K562 (cell line): Measurements from ENCODE around the gene SDK1. TPM values are rescaled to one million over a fixed set of nuclear protein-coding genes. Genes with fewer than 3 reads are reported as not detected.

ENCODE experiments used
- ATAC-seq: fragments of 200-7000 bp; cut with Tn5 transposase; 3 replicates; pipeline ENCODE4 v1.9.1; 2020; ENCODE audit warnings: moderate library complexity
- BruUV-seq: library from RNA; stranded (reverse); fragments of 400-500 nt; replicated peaks from 2 replicates; lab custom pipeline; 2021; lab: Mats Ljungman, UMichigan
- CTCF ChIA-PET: fragments of 300-600 bp; formaldehyde crosslinking; extraction: SDS; loops from one replicate; lab custom pipeline; 2021; ENCODE audit warnings: low intra/inter-chr PET ratio; lab: Yijun Ruan, JAX
- POLR2A ChIA-PET: fragments of 300-600, 350-650 bp; sonication (Branson Sonifier 250); formaldehyde crosslinking; extraction: SDS; loops from one replicate; lab custom pipeline; 2021; ENCODE audit warnings: antibody characterized with exemption, inconsistent platforms; lab: Yijun Ruan, JAX
- DNase-seq, 4 experiments: peaks; one replicate each; pipeline versions ENCODE4 v3.0.0 to v3.0.0-alpha.2; 2011 to 2018; ENCODE audit warnings: low spot score in 3 of 4, mixed read lengths in 3 of 4; ENCODE audit errors: extremely low read depth in 1 of 4
- FAIRE-seq: peaks from 2 replicates; lab custom pipeline; 2011; peaks lifted over from hg19 to GRCh38; lab: Jason Lieb, UNC
- H2AFZ ChIP-seq: 2 replicates; pipeline ENCODE4 v1.6.0; 2011; ENCODE audit warnings: low read depth, low read length, control low read depth, inconsistent platforms
- H3K27ac ChIP-seq: fragments of 200-600 bp; 3 replicates; pipeline ENCODE4 v1.8.0; 2011; ENCODE audit warnings: low read depth, mild to moderate bottlenecking, control low read depth, inconsistent platforms, low read length, moderate library complexity, mixed read lengths; ENCODE audit errors: extremely low read depth
- H3K27me3 ChIP-seq, 2 experiments: fragments of 300-600 bp in 1 of 2; 2 replicates in 1 of 2; 3 replicates in 1 of 2; pipeline versions ENCODE4 v1.6.0 to v1.8.0; 2011; ENCODE audit warnings: inconsistent platforms in 2 of 2, low read length in 2 of 2, mild to moderate bottlenecking in 1 of 2, mixed read lengths in 1 of 2, moderate library complexity in 1 of 2; ENCODE audit not compliant: control insufficient read depth in 2 of 2, insufficient read depth in 2 of 2
- H3K36me3 ChIP-seq: fragments of 300-600 bp; 3 replicates; pipeline ENCODE4 v1.8.0; 2011; ENCODE audit warnings: mild to moderate bottlenecking, low read length, inconsistent platforms; ENCODE audit not compliant: control insufficient read depth, insufficient read depth
- H3K4me1 ChIP-seq, 2 experiments: fragments of 200-600 bp in 1 of 2; replicated peaks in 1 of 2; 2 replicates in 1 of 2; 3 replicates in 1 of 2; pipeline versions ENCODE4 v1.5.1 to v1.8.0; 2011; ENCODE audit warnings: inconsistent platforms in 2 of 2, low read length in 2 of 2, mild to moderate bottlenecking in 1 of 2, mixed read lengths in 1 of 2, moderate library complexity in 1 of 2; ENCODE audit not compliant: control insufficient read depth in 2 of 2, insufficient read depth in 2 of 2
- H3K4me2 ChIP-seq: 2 replicates; pipeline ENCODE4 v1.6.1; 2011; ENCODE audit warnings: low read length, control low read depth, inconsistent platforms, mixed read lengths; ENCODE audit not compliant: insufficient read depth
- H3K4me3 ChIP-seq: fragments of 200-600 bp; sonication (generic), shearing (Covaris generic); 2 replicates; pipeline ENCODE4 v1.5.1; 2016; ENCODE audit warnings: control low read depth, inconsistent platforms
- H3K79me2 ChIP-seq: fragments of 200-600 bp; 3 replicates; pipeline ENCODE4 v1.8.0; 2011; ENCODE audit warnings: low read length, inconsistent platforms; ENCODE audit not compliant: control insufficient read depth, insufficient read depth
- H3K9ac ChIP-seq, 2 experiments: 2 replicates each; pipeline versions ENCODE4 v1.6.0 to v1.6.1; 2011; ENCODE audit warnings: low read depth in 2 of 2, low read length in 2 of 2, control low read depth in 1 of 2, inconsistent platforms in 1 of 2, mild to moderate bottlenecking in 1 of 2, mixed read lengths in 1 of 2; ENCODE audit not compliant: insufficient read depth in 1 of 2
- H3K9me1 ChIP-seq: one replicate; pipeline ENCODE4 v1.6.0; 2011; ENCODE audit warnings: inconsistent platforms, mild to moderate bottlenecking, low read length, moderate library complexity; ENCODE audit not compliant: control insufficient read depth, insufficient read depth
- H3K9me3 ChIP-seq: replicated peaks from 2 replicates; pipeline ENCODE4 v1.5.1; 2011; ENCODE audit warnings: low read depth, low read length, inconsistent platforms; ENCODE audit not compliant: control insufficient read depth, insufficient read depth
- H4K20me1 ChIP-seq: replicated peaks from 2 replicates; pipeline ENCODE4 v1.6.1; 2011; ENCODE audit warnings: low read length, inconsistent platforms, mixed read lengths; ENCODE audit not compliant: control insufficient read depth, insufficient read depth
- HDAC6 ChIP-seq: IDR thresholded peaks from 2 replicates; pipeline ENCODE4 v1.6.1; 2012; ENCODE audit warnings: low read depth, mild to moderate bottlenecking, control low read depth, inconsistent platforms, low read length, moderate library complexity
- TEAD4 ChIP-seq, 2 experiments: sonication (generic) in 1 of 2; formaldehyde crosslinking in 1 of 2; IDR thresholded peaks; 2 replicates each; pipeline versions ENCODE4 v1.6.1 to v1.8.0; 2012 to 2022; ENCODE audit warnings: borderline replicate concordance in 1 of 2, inconsistent platforms in 1 of 2, low read length in 1 of 2, mild to moderate bottlenecking in 1 of 2, missing genetic modification reagents in 1 of 2
- WGBS: fragments of 100-300 bp; shearing (Covaris generic); methylation state at CpG from one replicate; pipeline ENCODE4 v1.1.6; 2016; ENCODE audit warnings: low coverage, mixed read lengths; ENCODE audit not compliant: insufficient coverage; ENCODE audit errors: missing lambda C conversion rate; 5-methylcytosine and 5-hydroxymethylcytosine counted together
- in situ Hi-C: fragments of 300-500 bp; cut with MboI; formaldehyde crosslinking; loops from 4 replicates; pipeline ENCODE4 v1.15.0; 2018; ENCODE audit warnings: inconsistent platforms, mixed read lengths
- intact Hi-C: fragments of 100-400 bp; cut with micrococcal nuclease; formaldehyde crosslinking; loops from 2 replicates; pipeline ENCODE4 v1.14.2; 2022
- polyA plus RNA-seq, 8 experiments: library from polyadenylated mRNA; depleted of rRNA in 4 of 8; stranded (reverse) in 5 of 8; unstranded in 3 of 8; fragments of >200 nt; fragmentation: Nextera tagmentation in 2 of 8; fragmentation: Illumina TruSeq in 1 of 8; extraction: Ambion mirVana in 2 of 8; extraction: Trizol in 1 of 8; gene quantifications; 2 replicates each; pipeline versions ENCODE4 v1.2.1 to v1.2.3, GENCODE V29; 2011 to 2014; ENCODE audit warnings: inconsistent platforms in 1 of 8, missing spikeins in 1 of 8
- total RNA-seq, 7 experiments: library from RNA; depleted of rRNA in 6 of 7; stranded (reverse); fragments of >200 nt in 6 of 7; fragmentation: Illumina TruSeq in 2 of 7; extraction: Trizol in 2 of 7; gene quantifications; 2 replicates each; pipeline versions ENCODE4 v1.2.1 to v1.2.3, GENCODE V29; 2011 to 2021; ENCODE audit warnings: low replicate concordance in 1 of 7
- TF ChIP-seq, protein P1 (sequence below): fragments of 450-650 bp; formaldehyde crosslinking; IDR thresholded peaks from 2 replicates; pipeline ENCODE4 v1.4.0; 2020; ENCODE audit warnings: mild to moderate bottlenecking, moderate library complexity
- TF ChIP-seq, protein P2 (sequence below), 3 experiments: IDR thresholded peaks in 2 of 3; conservative IDR thresholded peaks in 1 of 3; 2 replicates each; pipeline ENCODE4 v1.5.1; 2011 to 2012; ENCODE audit warnings: low read length in 3 of 3, mild to moderate bottlenecking in 3 of 3, control low read depth in 2 of 3, improper control_type of control experiment in 1 of 3, inconsistent platforms in 1 of 3, low read depth in 1 of 3, mixed read lengths in 1 of 3, moderate library complexity in 1 of 3; ENCODE audit not compliant: insufficient read depth in 2 of 3

Gene SDK1
- total and polyA plus RNA-seq, 9 of the 15 experiments (the other 6 are each of a cell fraction or from before 2014, with no cell fraction given) = 0.16 TPM; not detected in 8

DNA sequence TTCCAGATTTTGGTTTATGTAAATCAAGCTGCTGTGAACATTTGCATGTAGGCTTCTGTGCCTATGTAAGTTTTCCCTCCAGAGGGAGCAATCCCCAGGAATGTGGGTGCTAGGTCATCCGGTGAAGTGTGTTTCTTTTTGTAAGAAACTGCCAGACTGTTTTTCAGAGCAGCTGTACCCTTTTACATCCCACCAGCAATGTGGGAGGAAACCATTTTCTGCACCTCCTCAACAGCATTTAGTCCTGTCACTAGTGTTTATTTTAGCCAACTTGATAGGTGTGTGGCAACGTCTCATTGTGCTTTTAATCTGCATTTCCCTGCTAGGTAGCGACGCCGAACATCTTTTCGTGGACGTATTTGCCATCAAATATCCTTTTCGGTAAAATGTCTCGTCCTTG is 985.3 kb downstream of the SDK1 start:
- FAIRE-seq (no peak), ATAC-seq (no peak), DNase-seq (no peak)
- Histone ChIP-seq H3K36me3 (no peaks in the 10 kb centered on the region), H3K79me2 (no peaks in the 10 kb centered on the region), H3K9me1 (no peaks in the 10 kb centered on the region), H3K9me3 (no peaks in the 10 kb centered on the region), H3K4me1 (no peaks in the 10 kb centered on the region), H3K4me3 (no peak overlapping the region), H3K27me3 (peaks cover 2 to 34% of the 10 kb centered on the region in 2 experiments), H3K27ac (no peak overlapping the region), H4K20me1 (no peaks in the 10 kb centered on the region), H3K9ac (no peak overlapping the region), H3K4me2 (no peak overlapping the region), H2AFZ (no peak overlapping the region)
- no TSS peak for BruUV-seq
- intact Hi-C loops (no loop called here), in situ Hi-C loops (no loop called here)
- TF ChIP-seq, protein P1, sequence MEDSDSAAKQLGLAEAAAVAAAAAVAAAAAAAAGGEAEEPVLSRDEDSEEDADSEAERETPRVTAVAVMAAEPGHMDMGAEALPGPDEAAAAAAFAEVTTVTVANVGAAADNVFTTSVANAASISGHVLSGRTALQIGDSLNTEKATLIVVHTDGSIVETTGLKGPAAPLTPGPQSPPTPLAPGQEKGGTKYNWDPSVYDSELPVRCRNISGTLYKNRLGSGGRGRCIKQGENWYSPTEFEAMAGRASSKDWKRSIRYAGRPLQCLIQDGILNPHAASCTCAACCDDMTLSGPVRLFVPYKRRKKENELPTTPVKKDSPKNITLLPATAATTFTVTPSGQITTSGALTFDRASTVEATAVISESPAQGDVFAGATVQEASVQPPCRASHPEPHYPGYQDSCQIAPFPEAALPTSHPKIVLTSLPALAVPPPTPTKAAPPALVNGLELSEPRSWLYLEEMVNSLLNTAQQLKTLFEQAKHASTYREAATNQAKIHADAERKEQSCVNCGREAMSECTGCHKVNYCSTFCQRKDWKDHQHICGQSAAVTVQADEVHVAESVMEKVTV (CRISPR knock-in tag) = no peak
- TF ChIP-seq HDAC6 = no peak
- TF ChIP-seq TEAD4 (IDR thresholded peaks at IDR 0.05; ENCODE audit: low read length) = 0 out of 2 replicates have a peak, but pooled peaks have one; percentile 17
- no peak for TF ChIP-seq TEAD4 (CRISPR knock-in tag; IDR thresholded peaks at IDR 0.05; ENCODE audit: borderline replicate concordance)
- TF ChIP-seq, protein P2, sequence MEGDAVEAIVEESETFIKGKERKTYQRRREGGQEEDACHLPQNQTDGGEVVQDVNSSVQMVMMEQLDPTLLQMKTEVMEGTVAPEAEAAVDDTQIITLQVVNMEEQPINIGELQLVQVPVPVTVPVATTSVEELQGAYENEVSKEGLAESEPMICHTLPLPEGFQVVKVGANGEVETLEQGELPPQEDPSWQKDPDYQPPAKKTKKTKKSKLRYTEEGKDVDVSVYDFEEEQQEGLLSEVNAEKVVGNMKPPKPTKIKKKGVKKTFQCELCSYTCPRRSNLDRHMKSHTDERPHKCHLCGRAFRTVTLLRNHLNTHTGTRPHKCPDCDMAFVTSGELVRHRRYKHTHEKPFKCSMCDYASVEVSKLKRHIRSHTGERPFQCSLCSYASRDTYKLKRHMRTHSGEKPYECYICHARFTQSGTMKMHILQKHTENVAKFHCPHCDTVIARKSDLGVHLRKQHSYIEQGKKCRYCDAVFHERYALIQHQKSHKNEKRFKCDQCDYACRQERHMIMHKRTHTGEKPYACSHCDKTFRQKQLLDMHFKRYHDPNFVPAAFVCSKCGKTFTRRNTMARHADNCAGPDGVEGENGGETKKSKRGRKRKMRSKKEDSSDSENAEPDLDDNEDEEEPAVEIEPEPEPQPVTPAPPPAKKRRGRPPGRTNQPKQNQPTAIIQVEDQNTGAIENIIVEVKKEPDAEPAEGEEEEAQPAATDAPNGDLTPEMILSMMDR (IDR thresholded peaks at IDR 0.05 in 2 of 3, conservative IDR thresholded peaks at IDR 0.05 in 1 of 3; ENCODE audit: insufficient read depth in 2 of 3, low read depth in 1 of 3, low read length in 3 of 3) = peak in 1 of 3 experiments; percentile 8; a peak in 1 of 6 replicates
- WGBS = under 1% methylated on average over 9 of the region's 9 CpGs
- ChIA-PET POLR2A (no interaction called here), CTCF (no interaction called here)
